Stimulated activated CD8-positive, alpha-beta memory T cell treated with anti-CD3 and anti-CD28 coated beads, Interleukin-4, amount 100 ng/mL, for 24 hours (primary cell): ENCODE results near the gene HYI.
A peak's percentile ranks its signal among the peaks of the same experiment; 100 is the strongest.
"Not testable (repeated sequence)": the region's sequence is repeated elsewhere in the genome, so short reads cannot be mapped to it uniquely, and the experiment has no call there.

Source experiments
- DNase-seq: peaks from one replicate; pipeline ENCODE4 v3.0.0-alpha.2; 2020; ENCODE audit warnings: low read depth

Gene HYI

DNA sequence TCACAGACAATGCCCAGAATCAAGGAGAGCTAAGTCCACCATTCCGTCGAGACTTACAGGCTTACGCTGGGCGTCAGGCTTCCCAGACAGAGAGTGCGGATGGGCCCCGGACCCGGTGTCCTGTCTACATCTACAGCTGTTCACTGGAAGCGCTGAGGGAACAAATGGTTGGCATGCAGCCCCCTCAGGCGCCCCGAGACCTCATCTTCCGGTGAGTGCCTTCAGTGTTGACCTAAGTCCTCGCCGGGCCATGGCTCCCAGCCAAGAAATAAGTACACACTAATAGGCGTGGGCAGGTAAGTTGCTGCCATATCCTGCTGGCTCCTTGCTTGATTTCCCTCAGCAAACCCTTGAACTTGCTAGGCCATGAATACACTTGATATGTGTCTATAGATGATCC is 26.2 kb downstream of the HYI start:
- DNase-seq: no peak

GRCh38 chr1:43426221-43426620 is 27.5 kb downstream of the HYI start:
- DNase-seq: no peak

GRCh38 chr1:43425045-43425444 is 28.7 kb downstream of the HYI start:
- no peak for DNase-seq

GRCh38 chr1:43423672-43424550 is 29.8 kb downstream of the HYI start:
- no peak for DNase-seq

GRCh38 chr1:43422995-43423671 is 30.6 kb downstream of the HYI start:
- DNase-seq: no peak

DNA sequence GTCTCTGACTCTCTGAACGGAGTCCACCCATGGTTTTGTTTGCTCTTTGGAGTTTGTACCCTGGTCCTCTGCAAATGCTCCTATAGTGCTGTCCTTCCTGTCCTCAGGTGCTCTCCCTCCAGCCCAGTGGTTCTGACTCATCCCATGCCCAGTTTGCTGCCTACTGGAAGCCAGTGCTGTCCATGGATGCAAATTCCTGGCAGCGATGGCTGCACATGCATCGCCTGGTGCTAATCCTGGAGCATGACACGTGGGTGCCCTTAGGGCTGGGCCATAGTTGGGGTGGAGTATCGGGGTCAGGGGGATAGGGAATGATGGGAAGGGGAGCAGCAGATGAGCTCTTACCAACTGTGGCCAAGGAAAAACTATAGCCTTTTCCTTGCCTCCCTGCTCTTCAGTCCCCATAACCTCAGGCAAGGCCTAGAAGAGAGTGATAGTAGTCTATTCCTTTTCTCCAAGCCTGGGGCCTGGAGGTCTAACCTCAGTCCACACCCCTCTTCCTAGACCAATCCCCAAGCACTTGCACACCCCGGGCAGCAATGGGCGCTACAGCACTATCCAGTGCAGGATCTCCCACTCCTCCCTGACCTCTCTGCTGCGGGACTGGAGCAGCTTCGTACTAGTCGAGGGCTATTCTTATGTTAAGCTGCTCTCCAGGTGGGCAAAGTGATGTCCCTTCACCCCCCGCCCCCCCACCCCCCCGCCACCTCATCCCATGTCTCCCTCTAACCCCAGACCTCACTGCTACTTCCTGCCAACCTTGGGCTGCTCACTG is 31.6 kb downstream of the HYI start:
- DNase-seq: no peak

- no peak for DNase-seq
Observed at GRCh38 chr1:43421396-43421795, 32.3 kb downstream of the HYI start.

DNA sequence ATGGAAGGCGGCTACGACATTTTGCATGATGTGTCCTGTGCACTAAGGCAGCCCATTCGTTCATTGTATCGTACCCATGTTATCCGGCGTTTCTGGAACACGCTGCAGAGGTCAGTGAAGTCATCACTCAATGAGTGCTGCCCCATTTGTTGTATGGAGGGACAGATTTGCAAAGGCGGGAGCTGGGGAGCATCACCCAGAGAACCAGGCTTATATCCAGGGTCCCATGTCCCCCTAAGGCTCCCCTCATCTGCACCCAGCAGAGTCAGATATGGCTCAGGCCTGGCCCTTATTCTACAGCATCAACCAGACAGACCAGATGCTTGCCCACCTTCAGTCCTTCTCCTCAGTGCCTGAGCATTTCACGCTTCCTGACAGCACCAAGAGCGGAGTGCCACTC is 32.9 kb downstream of the HYI start:
- no peak for DNase-seq

- DNase-seq: no peak
Observed at GRCh38 chr1:43419627-43420425, 33.9 kb downstream of the HYI start.

DNA sequence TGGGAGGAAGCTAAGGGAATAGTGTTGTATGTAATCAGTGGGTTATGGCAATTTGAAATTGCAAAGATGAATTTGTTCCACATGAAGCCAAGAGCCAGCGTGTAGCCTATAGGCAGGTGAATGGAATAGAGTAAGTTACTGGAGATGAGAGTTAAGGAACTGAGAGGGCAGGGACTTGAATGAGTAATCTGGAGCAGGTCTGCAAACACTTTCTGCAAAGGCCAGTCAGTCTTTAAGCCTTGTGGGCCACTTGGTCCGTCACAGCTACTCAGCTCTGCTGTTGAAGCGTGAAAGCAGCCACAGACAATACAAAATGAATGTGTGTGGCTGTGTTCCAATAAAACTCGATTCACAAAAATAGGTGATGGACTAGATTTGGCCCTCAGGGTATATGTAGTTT is 34.9 kb downstream of the HYI start:
- DNase-seq: no peak

DNA sequence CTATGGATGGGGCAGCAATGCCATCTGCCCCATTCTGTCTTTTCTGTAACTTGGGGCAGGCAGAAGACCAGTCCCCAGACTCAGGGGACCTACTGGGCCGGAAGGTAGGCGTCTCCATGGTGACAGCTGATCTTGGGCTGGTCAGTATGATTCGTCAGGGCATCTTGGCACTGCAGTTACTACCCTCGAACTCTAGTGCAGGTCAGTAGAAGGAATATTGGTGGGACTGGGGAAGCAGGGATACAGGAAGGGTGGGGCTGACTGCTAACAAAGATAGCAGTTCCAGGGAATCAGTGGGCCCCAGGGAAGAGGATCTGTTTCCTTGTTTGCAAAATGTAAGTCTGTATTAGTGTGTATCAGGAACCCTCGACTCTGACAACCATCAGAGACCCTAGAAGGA is 37.8 kb downstream of the HYI start:
- DNase-seq: no peak

GRCh38 chr1:43414634-43415223 is 39.0 kb downstream of the HYI start:
- peak; percentile 46 for DNase-seq

GRCh38 chr1:43413426-43413825 is 40.3 kb downstream of the HYI start:
- not testable (repeated sequence) for DNase-seq

DNA sequence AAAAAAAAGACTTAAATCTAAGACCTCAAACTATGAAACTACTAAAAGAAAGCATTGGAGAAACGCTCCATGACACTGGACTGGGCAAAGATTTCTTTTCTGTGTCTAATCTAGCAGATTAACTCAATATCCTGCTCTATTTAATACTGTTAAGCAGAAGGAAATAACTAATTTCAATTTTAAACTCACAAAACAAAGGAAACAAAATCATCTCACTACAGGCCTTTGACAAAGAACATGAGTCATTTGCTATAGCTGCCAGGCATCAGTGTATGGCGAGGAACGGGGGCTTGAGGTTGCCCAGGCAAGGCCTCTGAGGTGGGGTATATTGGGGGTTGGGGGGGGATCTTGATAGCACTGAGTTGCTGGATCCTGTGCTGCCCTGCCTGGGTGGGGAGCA is 43.2 kb downstream of the HYI start:
- no peak for DNase-seq

GRCh38 chr1:43405876-43406234 is 47.9 kb downstream of the HYI start:
- DNase-seq: no peak

DNA sequence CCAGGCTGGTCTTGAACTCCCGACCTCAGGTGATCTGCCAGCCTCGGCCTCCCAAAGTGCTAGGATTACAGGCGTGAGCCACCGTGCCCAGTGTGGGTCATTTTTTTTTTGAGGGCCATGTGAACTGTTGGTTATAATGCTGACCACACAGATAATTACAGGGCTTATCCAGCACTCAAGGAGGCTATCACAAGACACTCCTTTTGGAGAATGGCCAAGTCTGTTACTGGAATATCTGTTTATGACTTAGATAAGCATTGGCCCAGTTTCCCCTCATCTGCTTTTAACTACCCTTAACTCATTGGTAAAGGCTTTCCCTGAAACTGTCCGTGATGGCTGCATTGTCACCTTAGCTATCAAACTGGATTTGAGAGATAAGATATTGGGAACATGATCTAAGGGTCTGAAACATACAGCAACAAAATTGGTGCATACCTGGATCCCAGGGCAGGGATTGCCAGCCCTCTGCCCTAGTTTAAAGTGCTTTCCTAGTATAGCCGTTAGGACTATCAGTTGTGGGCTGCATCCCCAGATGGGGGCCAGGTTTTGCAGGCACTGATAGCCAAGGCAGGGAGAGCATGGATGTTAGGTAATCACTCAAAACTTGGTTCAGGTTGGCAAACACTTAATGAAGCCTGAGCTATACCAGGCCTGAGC is 48.4 kb downstream of the HYI start:
- DNase-seq: no peak

GRCh38 chr1:43404353-43404752 is 49.4 kb downstream of the HYI start:
- DNase-seq: no peak

DNA sequence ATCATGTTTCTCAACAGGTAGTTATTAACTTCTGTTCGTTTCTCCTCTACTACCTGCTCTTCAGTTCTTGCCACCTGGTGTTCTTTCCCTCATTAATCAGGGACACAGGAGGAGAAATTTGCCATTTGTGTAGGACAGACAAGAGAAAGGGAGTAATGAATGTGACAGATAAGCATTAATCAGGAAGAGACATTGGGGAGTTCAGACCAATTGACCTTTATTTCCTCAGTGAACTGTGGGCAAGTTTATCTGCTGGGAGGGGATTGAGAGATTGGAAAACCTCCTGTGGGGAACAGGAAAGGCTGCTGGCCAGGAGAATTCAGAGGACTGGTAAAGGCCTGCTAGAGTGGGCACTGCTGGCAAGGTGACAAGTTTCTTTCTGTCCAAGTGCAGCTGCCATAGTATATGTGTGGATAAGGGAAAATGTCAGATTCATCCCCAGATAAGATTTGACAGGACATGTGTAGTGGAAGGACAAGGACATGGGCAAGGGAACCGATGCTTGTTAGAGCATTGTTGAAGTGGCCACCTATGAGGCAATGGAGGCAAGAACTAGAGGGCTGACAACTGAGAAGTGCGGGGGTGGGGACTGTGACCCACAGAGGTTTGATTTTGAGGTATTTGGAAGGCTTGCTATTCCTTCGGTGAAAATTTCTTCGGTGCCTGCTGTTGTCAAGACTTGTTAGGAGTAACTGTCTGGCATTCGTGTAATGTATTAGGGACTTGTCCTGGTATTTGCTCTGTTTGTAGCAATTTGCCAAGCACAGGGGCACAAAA is 51.5 kb downstream of the HYI start:
- no peak for DNase-seq
